ENCODE results near the gene TAS2R1. TPM values are rescaled to one million over a fixed set of nuclear protein-coding genes. Genes with fewer than 3 reads are reported as not detected.

The TAS2R1 gene
- total and polyA plus RNA-seq, 2 donors from 2014 or later = not detected

DNA sequence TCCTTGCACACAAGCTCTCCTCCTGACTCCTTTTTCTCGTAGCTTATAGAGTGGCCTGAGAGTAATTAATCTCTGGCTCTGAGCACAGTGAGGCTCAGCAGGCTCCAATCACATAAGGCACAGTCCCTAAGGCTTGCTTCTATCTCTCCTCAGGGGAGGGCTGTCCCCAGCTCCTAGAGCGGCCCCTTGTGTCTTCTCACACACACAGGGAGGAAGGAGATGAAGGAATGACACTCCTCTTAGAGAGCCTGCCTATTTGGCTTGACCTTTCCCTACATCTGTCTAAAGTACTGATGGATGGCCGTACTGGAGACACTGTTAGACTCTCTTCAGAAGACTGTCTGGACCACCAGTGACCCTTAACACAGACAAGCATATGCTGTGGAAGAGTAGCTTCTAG, 12.9 kb downstream of the TAS2R1 start:
- H3K27ac ChIP-seq (ENCODE audit: low read depth in 2 of 2, low read length in 2 of 2) = peak overlapping the region in 1 of 2 donors; percentile 2

DNA sequence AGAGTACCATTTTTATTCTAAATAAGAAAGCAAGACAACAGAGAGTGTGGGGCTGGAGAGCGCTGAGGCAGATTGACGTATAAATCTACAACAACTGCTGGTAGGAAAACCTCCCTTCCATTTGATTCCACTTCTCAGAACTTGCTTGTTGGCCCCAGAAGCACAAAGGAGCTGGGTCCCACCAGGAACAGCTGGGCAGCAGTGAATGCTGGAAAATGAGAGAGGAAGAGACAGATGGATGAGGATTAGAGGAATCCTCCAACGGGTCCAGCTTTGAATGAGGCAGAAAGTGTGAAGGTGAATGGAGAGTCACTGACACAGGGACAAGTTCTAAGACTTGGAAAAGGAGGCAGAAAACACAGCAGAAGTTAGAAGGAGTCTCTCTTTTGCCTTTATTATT, 14.8 kb downstream of the TAS2R1 start:
- Histone ChIP-seq H3K27me3 (ENCODE audit: control insufficient read depth, insufficient read depth, low read length) (no peaks in the 10 kb centered on the region), H3K27ac (ENCODE audit: low read depth in 2 of 2, low read length in 2 of 2) (no peak overlapping the region), H3K36me3 (ENCODE audit: control insufficient read depth in 2 of 3, insufficient read depth in 3 of 3, low read length in 3 of 3) (no peaks in the 10 kb centered on the region), H3K9me3 (ENCODE audit: control insufficient read depth in 2 of 3, insufficient read depth in 1 of 3, low read length in 3 of 3) (peaks cover 0 to 3% (median 0%) of the 10 kb centered on the region in 3 donors), H3K4me3 (ENCODE audit: low read length in 3 of 3) (no peak overlapping the region), H3K9ac (ENCODE audit: low read length in 3 of 3) (no peak overlapping the region), H3K4me1 (ENCODE audit: control insufficient read depth in 2 of 3, insufficient read depth in 2 of 3, low read depth in 1 of 3, low read length in 3 of 3) (no peaks in the 10 kb centered on the region)
- TF ChIP-seq, protein P1, sequence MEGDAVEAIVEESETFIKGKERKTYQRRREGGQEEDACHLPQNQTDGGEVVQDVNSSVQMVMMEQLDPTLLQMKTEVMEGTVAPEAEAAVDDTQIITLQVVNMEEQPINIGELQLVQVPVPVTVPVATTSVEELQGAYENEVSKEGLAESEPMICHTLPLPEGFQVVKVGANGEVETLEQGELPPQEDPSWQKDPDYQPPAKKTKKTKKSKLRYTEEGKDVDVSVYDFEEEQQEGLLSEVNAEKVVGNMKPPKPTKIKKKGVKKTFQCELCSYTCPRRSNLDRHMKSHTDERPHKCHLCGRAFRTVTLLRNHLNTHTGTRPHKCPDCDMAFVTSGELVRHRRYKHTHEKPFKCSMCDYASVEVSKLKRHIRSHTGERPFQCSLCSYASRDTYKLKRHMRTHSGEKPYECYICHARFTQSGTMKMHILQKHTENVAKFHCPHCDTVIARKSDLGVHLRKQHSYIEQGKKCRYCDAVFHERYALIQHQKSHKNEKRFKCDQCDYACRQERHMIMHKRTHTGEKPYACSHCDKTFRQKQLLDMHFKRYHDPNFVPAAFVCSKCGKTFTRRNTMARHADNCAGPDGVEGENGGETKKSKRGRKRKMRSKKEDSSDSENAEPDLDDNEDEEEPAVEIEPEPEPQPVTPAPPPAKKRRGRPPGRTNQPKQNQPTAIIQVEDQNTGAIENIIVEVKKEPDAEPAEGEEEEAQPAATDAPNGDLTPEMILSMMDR (IDR thresholded peaks at IDR 0.05; ENCODE audit: borderline replicate concordance, extremely low read depth, insufficient read depth) = no peak
- DNase-seq = no peak
- intact Hi-C loops (cut with DNase I) = no loop called here
- no peak for FAIRE-seq

More for the DNA sequence above, 12.9 kb downstream of the TAS2R1 start:
- Histone ChIP-seq H3K9ac (ENCODE audit: low read length in 3 of 3) (no peak overlapping the region), H3K27me3 (ENCODE audit: control insufficient read depth, insufficient read depth, low read length) (no peaks in the 10 kb centered on the region), H3K36me3 (ENCODE audit: control insufficient read depth in 2 of 3, insufficient read depth in 3 of 3, low read length in 3 of 3) (no peaks in the 10 kb centered on the region), H3K4me1 (ENCODE audit: control insufficient read depth in 2 of 3, insufficient read depth in 2 of 3, low read depth in 1 of 3, low read length in 3 of 3) (no peaks in the 10 kb centered on the region), H3K4me3 (ENCODE audit: low read length in 3 of 3) (no peak overlapping the region), H3K9me3 (ENCODE audit: control insufficient read depth in 2 of 3, insufficient read depth in 1 of 3, low read length in 3 of 3) (no peaks in the 10 kb centered on the region)
- intact Hi-C loops (cut with DNase I) = no loop called here
- TF ChIP-seq, protein P1 (IDR thresholded peaks at IDR 0.05; ENCODE audit: borderline replicate concordance, extremely low read depth, insufficient read depth) = no peak
- DNase-seq = peak in 3 of 5 donors; percentile 39 to 62 (median 62)
- no peak for FAIRE-seq

- no peak overlapping the region for H3K27ac ChIP-seq (ENCODE audit: low read depth in 2 of 2, low read length in 2 of 2)
- no peak overlapping the region for H3K4me3 ChIP-seq (ENCODE audit: low read length in 3 of 3)
- TF ChIP-seq, protein P1 (IDR thresholded peaks at IDR 0.05; ENCODE audit: borderline replicate concordance, extremely low read depth, insufficient read depth) = no peak
- FAIRE-seq (no peak), DNase-seq (no peak)
- peaks cover 0 to 3% (median 0%) of the 10 kb centered on the region in 3 donors for H3K9me3 ChIP-seq (ENCODE audit: control insufficient read depth in 2 of 3, insufficient read depth in 1 of 3, low read length in 3 of 3)
- intact Hi-C loops (cut with DNase I) = no loop called here
- H3K36me3 ChIP-seq (ENCODE audit: control insufficient read depth in 2 of 3, insufficient read depth in 3 of 3, low read length in 3 of 3) = no peaks in the 10 kb centered on the region
- H3K27me3 ChIP-seq (ENCODE audit: control insufficient read depth, insufficient read depth, low read length) = no peaks in the 10 kb centered on the region
- H3K9ac ChIP-seq (ENCODE audit: low read length in 3 of 3) = no peak overlapping the region
- no peaks in the 10 kb centered on the region for H3K4me1 ChIP-seq (ENCODE audit: control insufficient read depth in 2 of 3, insufficient read depth in 2 of 3, low read depth in 1 of 3, low read length in 3 of 3)
Measured at GRCh38 chr5:9613360-9613759, 16.8 kb downstream of the TAS2R1 start.

- H3K4me3 ChIP-seq (ENCODE audit: low read length in 3 of 3) = no peak overlapping the region
- intact Hi-C loops (cut with DNase I) = no loop called here
- H3K9me3 ChIP-seq (ENCODE audit: control insufficient read depth in 2 of 3, insufficient read depth in 1 of 3, low read length in 3 of 3) = peaks cover 0 to 3% (median 0%) of the 10 kb centered on the region in 3 donors
- FAIRE-seq (no peak), DNase-seq (no peak)
- TF ChIP-seq, protein P1 (IDR thresholded peaks at IDR 0.05; ENCODE audit: borderline replicate concordance, extremely low read depth, insufficient read depth) = no peak
- H3K36me3 ChIP-seq (ENCODE audit: control insufficient read depth in 2 of 3, insufficient read depth in 3 of 3, low read length in 3 of 3) = no peaks in the 10 kb centered on the region
- no peaks in the 10 kb centered on the region for H3K27me3 ChIP-seq (ENCODE audit: control insufficient read depth, insufficient read depth, low read length)
- H3K27ac ChIP-seq (ENCODE audit: low read depth in 2 of 2, low read length in 2 of 2) = no peak overlapping the region
- H3K4me1 ChIP-seq (ENCODE audit: control insufficient read depth in 2 of 3, insufficient read depth in 2 of 3, low read depth in 1 of 3, low read length in 3 of 3) = no peaks in the 10 kb centered on the region
- H3K9ac ChIP-seq (ENCODE audit: low read length in 3 of 3) = no peak overlapping the region
Measured at GRCh38 chr5:9610969-9611368, 19.2 kb downstream of the TAS2R1 start.

All from kidney (tissue), 14 donors.